HL-60/S4 treated with phorbol 12-myristate 13-acetate at 8.2 ng/mL for 4 days and 3 days (cell line): ENCODE data around the gene ANKZF1.
"Not testable (repeated sequence)": the region's sequence is repeated elsewhere in the genome, so short reads cannot be mapped to it uniquely, and the experiment has no call there.

Experiments
- in situ Hi-C: fragments of 300-500 bp; cut with MboI; formaldehyde crosslinking; loops from 2 replicates; pipeline ENCODE4 v1.15.0; 2022; ENCODE audit warnings: low sequenced_read_pairs

ANKZF1 gene, protein sequence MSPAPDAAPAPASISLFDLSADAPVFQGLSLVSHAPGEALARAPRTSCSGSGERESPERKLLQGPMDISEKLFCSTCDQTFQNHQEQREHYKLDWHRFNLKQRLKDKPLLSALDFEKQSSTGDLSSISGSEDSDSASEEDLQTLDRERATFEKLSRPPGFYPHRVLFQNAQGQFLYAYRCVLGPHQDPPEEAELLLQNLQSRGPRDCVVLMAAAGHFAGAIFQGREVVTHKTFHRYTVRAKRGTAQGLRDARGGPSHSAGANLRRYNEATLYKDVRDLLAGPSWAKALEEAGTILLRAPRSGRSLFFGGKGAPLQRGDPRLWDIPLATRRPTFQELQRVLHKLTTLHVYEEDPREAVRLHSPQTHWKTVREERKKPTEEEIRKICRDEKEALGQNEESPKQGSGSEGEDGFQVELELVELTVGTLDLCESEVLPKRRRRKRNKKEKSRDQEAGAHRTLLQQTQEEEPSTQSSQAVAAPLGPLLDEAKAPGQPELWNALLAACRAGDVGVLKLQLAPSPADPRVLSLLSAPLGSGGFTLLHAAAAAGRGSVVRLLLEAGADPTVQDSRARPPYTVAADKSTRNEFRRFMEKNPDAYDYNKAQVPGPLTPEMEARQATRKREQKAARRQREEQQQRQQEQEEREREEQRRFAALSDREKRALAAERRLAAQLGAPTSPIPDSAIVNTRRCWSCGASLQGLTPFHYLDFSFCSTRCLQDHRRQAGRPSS

DNA sequence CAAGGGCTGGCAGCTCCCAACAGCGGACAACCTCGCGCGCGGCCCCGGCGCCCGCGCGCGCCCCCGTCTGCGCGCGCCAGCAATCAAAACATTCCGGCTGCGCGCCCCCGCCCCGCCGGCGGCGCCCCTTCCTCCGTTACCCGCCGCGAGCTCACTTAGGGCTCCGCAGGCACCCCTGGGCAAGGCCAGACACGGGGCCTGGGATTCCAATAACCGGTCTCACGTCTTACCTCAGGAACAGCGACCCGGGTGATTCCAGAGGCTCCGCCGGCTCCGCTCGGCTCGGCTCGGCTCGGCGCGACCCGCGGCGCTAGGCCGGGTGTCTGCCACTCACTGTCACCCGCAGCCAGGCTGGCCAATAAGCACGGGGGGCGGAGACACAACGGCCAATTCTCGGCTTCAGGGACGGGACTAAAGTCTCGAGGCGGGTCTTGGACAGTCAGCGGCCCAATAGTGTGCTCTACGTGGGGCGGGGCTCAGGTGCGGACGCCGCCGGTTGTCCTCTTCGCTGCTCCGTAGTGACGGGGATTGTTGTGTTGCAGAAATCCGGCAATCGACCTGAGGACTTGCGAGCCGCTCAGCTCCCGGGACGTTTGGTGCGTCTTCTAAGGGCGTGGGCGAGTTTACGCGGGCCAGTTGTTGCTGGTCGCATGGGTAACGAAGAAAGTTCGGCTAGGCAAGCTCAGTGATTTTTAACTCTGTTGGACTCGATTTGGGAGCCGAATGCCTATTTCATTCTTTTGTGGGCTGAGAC lies at the start of gene ANKZF1, which contains the start of gene ATG9A:
TSS of gene ANKZF1 (plus strand) at position 502 of the 754 bp plus-strand sequence. CDS start 452 bp downstream, outside the sequence.
TSS of gene ATG9A (minus strand) at position 332 of the 754 bp plus-strand sequence. CDS start 1,612 bp downstream, outside the sequence.
- in situ Hi-C loops = no loop called here

GRCh38 chr2:219180961-219181360 lies 48.6 kb upstream of the ANKZF1 start:
- in situ Hi-C loops = no loop called here

- in situ Hi-C loops = no loop called here
Measured at GRCh38 chr2:219181531-219181930, 48.1 kb upstream of the ANKZF1 start.

DNA sequence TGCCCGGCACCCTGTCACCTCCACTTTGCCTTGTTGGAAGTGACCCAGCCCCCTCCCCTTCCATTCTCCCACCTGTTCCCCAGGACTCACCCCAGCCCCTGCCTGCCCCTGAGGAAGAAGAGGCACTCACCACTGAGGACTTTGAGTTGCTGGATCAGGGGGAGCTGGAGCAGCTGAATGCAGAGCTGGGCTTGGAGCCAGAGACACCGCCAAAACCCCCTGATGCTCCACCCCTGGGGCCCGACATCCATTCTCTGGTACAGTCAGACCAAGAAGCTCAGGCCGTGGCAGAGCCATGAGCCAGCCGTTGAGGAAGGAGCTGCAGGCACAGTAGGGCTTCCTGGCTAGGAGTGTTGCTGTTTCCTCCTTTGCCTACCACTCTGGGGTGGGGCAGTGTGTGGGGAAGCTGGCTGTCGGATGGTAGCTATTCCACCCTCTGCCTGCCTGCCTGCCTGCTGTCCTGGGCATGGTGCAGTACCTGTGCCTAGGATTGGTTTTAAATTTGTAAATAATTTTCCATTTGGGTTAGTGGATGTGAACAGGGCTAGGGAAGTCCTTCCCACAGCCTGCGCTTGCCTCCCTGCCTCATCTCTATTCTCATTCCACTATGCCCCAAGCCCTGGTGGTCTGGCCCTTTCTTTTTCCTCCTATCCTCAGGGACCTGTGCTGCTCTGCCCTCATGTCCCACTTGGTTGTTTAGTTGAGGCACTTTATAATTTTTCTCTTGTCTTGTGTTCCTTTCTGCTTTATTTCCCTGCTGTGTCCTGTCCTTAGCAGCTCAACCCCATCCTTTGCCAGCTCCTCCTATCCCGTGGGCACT lies 47.1 kb upstream of the ANKZF1 start:
- in situ Hi-C loops = no loop called here

DNA sequence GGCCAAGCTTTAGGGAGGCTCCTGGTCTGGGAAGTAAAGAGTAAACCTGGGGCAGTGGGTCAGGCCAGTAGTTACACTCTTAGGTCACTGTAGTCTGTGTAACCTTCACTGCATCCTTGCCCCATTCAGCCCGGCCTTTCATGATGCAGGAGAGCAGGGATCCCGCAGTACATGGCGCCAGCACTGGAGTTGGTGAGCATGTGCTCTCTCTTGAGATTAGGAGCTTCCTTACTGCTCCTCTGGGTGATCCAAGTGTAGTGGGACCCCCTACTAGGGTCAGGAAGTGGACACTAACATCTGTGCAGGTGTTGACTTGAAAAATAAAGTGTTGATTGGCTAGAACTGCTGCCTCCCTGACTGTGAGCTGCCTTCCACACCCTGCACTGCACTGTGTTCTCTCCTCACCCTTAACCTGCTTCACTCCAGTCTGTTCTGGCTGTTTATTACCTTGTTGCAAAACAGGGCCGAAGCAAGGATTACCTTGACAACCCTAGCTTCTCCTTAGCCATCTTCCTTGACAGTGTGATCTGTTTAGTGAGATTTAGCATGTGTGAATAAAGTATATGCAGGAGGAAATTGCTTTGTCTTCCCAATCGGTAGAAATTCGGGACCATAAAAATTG lies 46.3 kb upstream of the ANKZF1 start:
- in situ Hi-C loops = no loop called here

DNA sequence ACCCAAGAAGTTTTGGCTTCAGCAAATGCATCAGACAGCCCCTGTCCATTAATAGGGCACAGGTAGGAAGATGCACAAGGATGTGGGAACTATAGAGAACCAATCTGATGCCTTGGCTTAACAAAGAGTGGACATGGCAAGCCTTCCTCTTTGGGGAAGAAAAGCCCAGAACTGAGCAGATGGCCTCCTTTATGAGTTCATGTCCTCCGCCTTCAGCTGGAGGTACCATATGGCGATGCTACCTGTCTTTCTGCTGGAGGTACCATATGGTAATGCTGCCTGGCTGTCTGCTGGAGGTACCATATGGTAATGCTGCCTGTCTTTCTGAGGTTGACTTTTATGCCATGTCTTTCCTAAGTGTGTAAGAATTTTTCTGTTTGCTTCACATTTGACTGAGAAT lies 45.5 kb upstream of the ANKZF1 start:
- in situ Hi-C loops = no loop called here

GRCh38 chr2:219186754-219187456 lies 42.7 kb upstream of the ANKZF1 start:
- in situ Hi-C loops = no loop called here

DNA sequence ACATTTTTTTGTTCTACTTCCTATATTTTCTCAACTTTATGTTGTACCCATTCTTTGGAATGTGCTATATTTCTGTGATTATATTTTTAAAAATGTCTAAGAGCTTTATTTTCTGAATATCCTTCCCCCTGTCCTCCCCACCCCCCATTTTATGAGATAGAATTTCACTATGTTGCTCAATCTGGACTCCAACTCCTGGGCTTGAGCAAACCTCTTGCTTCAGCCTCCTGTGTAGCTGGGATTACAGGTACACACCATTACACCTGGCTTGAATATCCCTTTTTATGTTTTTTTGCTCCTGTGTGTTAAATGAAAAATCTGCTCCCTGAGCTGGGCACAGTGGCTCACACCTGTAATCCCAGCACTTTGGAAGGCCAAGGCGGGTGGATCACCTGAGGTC lies 32.2 kb upstream of the ANKZF1 start:
- in situ Hi-C loops = no loop called here

- in situ Hi-C loops = no loop called here
Measured at GRCh38 chr2:219198974-219199373, 30.6 kb upstream of the ANKZF1 start.

GRCh38 chr2:219199470-219200211 lies 30.0 kb upstream of the ANKZF1 start:
- in situ Hi-C loops = no loop called here

DNA sequence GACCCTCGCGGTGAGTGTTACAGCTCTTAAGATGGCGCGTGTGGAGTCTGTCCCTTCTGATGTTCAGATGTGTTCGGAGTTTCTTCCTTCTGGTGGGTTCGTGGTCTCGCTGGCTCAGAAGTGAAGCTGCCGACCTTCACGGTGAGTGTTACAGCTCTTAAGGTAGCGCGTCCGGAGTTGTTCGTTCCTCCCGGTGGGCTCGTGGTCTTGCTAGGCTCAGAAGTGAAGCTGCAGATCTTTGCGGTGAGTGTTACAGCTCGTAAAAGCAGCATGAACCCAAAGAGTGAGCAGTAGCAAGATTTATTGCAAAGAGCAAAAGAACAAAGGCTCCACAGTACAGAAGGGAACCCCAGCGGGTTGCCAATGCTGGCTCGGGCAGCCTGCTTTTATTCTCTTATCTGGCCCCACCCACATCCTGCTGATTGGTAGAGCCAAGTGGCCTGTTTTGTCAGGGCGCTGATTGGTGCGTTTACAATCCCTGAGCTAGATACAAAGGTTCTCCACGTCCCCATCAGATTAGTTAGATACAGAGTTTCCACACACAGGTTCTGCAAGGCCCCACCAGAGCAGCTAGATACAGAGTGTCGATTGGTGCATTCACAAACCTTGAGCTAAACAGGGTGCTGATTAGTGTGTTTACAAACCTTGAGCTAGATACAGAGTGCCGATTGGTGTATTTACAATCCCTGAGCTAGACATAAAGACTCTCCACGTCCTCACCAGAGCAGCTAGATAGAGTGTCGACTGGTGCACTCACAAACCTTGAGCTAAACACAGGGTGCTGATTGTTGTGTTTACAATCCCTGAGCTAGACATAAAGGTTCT lies 28.9 kb upstream of the ANKZF1 start:
- in situ Hi-C loops = not testable (repeated sequence)

- in situ Hi-C loops = not testable (repeated sequence)
Measured at GRCh38 chr2:219201331-219201730, 28.3 kb upstream of the ANKZF1 start.

DNA sequence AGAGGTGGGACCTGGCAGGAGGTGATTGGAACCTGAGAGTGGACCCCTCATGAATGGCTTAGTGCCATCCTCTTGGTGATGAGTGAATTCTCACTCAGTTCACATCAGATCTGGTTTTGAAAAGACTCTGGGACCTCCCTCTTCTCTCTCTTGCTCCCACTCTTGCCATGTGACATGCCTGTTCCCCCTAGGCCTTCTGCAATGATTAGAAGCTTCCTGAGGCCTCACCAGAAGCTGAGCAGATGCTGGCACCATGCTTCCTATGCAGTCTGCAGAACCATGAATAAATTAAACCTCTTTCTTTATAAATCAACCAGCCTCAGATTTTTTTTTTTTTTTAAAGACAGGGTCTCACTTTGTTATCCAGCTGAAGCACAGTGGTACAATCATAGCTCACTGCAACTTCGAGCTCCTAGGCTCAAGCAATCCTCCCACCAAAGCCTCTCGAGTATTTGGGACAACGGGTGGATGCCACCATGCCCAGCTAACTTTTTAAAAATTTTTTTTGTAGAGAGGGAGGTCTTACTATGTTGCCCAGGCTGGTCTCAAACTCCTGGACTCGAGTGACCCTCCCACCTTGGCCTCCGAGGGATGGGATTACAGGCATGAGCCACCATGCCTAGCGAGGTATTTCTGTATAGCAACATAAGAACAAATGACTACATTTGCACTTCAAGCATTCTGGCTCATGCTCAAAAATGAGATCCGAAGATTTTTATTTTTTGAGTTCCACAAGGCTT lies 25.0 kb upstream of the ANKZF1 start:
- in situ Hi-C loops = no loop called here

- in situ Hi-C loops = no loop called here
Measured at GRCh38 chr2:219205165-219205538, 24.5 kb upstream of the ANKZF1 start.

DNA sequence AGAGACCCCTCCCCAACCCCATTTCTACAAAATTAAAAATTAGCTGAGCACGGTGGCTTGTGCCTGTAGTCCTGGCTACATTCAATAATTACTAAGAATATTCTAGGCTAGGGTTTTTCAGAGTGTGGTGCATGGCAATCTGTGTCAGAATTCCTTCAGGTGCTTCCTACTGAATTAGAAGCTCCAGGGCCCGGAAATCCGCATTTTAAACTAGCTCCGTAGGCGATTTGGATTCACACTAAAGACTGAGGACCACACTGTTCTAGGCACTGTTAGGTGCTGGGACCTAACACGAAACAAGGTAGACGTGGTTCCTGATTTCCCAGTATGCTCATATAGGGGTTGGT lies 23.7 kb upstream of the ANKZF1 start:
- in situ Hi-C loops = no loop called here

DNA sequence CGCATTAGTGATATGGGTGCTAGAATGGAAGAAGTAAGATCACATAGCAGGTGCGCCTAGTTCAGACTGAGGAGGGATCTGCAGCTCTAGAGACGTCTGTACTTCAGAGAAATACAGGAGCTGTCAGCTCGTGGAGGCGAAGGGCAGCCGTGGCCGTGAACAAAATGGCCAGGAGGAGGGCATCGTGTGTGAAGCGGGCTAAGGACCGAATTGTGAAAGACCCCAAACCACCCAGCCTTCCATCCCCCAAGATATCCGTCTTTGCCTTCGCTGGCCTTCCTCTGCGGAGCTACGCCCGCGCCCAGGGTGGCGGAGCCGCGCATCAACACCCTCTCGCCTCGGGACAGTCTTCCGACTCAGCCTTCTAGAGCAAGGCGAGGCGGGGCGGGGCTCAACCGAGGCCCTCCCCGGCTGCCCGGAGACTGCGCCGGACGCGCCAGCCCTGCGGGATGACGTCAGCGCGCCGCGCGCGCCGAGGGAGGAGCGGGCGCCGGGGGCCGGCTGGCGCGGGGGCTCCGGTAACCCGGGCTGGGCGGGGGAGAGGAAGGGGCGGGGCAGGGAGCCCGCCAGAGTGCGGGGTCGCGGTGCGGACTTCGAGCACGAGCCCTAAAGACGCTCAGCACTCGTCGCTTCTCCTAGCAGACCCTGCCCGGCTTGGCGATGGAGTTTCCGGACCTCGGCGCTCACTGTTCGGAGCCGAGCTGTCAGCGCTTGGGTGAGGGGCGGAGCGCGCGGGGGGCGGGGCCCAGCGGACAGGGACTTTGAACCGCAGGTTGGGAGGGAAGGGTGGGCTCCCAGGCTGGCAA lies 23.1 kb upstream of the ANKZF1 start, which contains the start of gene ZFAND2B:
TSS of gene ZFAND2B (plus strand) at position 455 of the 806 bp plus-strand sequence. CDS start at position 661, 206 bp downstream.
- in situ Hi-C loops = no loop called here
